ENCODE data around the gene MFSD1.

MFSD1 gene

DNA sequence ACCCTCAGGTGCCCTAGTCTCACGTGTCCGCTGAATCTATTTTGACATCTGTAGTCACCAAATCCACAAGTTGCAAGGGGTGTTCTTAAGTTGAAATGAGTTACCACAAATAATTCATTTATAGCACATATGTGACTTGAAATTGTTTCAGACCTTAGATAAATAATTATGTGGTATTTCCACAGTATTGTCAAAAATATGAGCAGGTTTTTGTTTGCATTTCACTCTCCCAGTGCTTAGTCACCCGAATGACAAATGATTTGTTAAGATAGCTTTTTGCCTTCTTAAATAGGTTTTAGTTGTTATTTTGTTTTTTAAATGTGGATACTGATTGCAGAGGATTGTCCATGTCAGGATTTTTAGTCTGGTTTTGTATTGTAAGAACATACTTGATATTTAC, 2.6 kb downstream of the MFSD1 start:
- TF ChIP-seq RARB (CRISPR knock-in tag; IDR thresholded peaks at IDR 0.05), result no peak
- no peak for ATAC-seq

DNA sequence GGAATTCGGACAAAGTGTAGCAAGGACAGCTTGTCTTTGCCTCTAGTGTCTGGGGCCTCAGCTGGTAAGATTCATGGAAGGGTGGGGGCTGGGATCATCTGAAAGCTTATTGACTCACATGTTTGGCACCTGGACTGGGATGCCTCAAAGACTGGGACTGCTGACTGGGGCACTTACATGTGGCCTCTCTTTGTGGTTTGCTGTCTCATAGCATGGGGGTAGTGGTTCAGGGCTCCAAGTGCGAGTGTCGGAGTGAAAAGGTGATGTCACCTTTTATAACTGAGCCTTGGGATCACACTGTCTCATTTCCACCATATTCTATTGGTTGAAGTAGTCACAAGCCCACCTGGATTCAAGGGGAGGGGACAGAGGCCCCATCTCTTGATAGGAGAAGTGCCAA, 6.8 kb downstream of the MFSD1 start:
- no peak for TF ChIP-seq ISL1 (CRISPR knock-in tag; IDR thresholded peaks at IDR 0.05)
- no peak for TF ChIP-seq ZFP3 (CRISPR knock-in tag; IDR thresholded peaks at IDR 0.05)
- TF ChIP-seq, protein P1, sequence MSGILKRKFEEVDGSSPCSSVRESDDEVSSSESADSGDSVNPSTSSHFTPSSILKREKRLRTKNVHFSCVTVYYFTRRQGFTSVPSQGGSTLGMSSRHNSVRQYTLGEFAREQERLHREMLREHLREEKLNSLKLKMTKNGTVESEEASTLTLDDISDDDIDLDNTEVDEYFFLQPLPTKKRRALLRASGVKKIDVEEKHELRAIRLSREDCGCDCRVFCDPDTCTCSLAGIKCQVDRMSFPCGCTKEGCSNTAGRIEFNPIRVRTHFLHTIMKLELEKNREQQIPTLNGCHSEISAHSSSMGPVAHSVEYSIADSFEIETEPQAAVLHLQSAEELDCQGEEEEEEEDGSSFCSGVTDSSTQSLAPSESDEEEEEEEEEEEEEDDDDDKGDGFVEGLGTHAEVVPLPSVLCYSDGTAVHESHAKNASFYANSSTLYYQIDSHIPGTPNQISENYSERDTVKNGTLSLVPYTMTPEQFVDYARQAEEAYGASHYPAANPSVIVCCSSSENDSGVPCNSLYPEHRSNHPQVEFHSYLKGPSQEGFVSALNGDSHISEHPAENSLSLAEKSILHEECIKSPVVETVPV (CRISPR knock-in tag; IDR thresholded peaks at IDR 0.05), result no peak
- no peak for TF ChIP-seq ZC3H10 (CRISPR knock-in tag; IDR thresholded peaks at IDR 0.05)
- TF ChIP-seq TCF4 (CRISPR knock-in tag; IDR thresholded peaks at IDR 0.05; ENCODE audit: borderline replicate concordance), result no peak
- TF ChIP-seq, protein P2, sequence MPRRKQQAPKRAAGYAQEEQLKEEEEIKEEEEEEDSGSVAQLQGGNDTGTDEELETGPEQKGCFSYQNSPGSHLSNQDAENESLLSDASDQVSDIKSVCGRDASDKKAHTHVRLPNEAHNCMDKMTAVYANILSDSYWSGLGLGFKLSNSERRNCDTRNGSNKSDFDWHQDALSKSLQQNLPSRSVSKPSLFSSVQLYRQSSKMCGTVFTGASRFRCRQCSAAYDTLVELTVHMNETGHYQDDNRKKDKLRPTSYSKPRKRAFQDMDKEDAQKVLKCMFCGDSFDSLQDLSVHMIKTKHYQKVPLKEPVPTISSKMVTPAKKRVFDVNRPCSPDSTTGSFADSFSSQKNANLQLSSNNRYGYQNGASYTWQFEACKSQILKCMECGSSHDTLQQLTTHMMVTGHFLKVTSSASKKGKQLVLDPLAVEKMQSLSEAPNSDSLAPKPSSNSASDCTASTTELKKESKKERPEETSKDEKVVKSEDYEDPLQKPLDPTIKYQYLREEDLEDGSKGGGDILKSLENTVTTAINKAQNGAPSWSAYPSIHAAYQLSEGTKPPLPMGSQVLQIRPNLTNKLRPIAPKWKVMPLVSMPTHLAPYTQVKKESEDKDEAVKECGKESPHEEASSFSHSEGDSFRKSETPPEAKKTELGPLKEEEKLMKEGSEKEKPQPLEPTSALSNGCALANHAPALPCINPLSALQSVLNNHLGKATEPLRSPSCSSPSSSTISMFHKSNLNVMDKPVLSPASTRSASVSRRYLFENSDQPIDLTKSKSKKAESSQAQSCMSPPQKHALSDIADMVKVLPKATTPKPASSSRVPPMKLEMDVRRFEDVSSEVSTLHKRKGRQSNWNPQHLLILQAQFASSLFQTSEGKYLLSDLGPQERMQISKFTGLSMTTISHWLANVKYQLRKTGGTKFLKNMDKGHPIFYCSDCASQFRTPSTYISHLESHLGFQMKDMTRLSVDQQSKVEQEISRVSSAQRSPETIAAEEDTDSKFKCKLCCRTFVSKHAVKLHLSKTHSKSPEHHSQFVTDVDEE (CRISPR knock-in tag; IDR thresholded peaks at IDR 0.05), result no peak
- TF ChIP-seq ZNF70 (CRISPR knock-in tag; IDR thresholded peaks at IDR 0.05), result no peak
- TF ChIP-seq RARB (CRISPR knock-in tag; IDR thresholded peaks at IDR 0.05), result no peak
- TF ChIP-seq, protein P3, sequence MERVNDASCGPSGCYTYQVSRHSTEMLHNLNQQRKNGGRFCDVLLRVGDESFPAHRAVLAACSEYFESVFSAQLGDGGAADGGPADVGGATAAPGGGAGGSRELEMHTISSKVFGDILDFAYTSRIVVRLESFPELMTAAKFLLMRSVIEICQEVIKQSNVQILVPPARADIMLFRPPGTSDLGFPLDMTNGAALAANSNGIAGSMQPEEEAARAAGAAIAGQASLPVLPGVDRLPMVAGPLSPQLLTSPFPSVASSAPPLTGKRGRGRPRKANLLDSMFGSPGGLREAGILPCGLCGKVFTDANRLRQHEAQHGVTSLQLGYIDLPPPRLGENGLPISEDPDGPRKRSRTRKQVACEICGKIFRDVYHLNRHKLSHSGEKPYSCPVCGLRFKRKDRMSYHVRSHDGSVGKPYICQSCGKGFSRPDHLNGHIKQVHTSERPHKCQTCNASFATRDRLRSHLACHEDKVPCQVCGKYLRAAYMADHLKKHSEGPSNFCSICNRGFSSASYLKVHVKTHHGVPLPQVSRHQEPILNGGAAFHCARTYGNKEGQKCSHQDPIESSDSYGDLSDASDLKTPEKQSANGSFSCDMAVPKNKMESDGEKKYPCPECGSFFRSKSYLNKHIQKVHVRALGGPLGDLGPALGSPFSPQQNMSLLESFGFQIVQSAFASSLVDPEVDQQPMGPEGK (CRISPR knock-in tag; IDR thresholded peaks at IDR 0.05; ENCODE audit: borderline replicate concordance), result no peak
- TF ChIP-seq ZNF565 (CRISPR knock-in tag; conservative IDR thresholded peaks at IDR 0.05; ENCODE audit: low read depth), result no peak
- TF ChIP-seq BACH2 (CRISPR knock-in tag; IDR thresholded peaks at IDR 0.05; ENCODE audit: borderline replicate concordance), result no peak
- no peak for TF ChIP-seq ESRRG (CRISPR knock-in tag; IDR thresholded peaks at IDR 0.05)
- TF ChIP-seq, protein P4, sequence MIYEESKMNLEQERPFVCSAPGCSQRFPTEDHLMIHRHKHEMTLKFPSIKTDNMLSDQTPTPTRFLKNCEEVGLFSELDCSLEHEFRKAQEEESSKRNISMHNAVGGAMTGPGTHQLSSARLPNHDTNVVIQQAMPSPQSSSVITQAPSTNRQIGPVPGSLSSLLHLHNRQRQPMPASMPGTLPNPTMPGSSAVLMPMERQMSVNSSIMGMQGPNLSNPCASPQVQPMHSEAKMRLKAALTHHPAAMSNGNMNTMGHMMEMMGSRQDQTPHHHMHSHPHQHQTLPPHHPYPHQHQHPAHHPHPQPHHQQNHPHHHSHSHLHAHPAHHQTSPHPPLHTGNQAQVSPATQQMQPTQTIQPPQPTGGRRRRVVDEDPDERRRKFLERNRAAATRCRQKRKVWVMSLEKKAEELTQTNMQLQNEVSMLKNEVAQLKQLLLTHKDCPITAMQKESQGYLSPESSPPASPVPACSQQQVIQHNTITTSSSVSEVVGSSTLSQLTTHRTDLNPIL (CRISPR knock-in tag; IDR thresholded peaks at IDR 0.05; ENCODE audit: low read depth), result no peak
- no peak for TF ChIP-seq GLIS3 (CRISPR knock-in tag; IDR thresholded peaks at IDR 0.05)
- no peak for TF ChIP-seq ZNF8 (CRISPR knock-in tag; IDR thresholded peaks at IDR 0.05)
- TF ChIP-seq OSR1 (CRISPR knock-in tag; IDR thresholded peaks at IDR 0.05), result no peak
- no peak for TF ChIP-seq SNAI2 (CRISPR knock-in tag; IDR thresholded peaks at IDR 0.05)
- TF ChIP-seq CSDC2 (CRISPR knock-in tag; IDR thresholded peaks at IDR 0.05), result no peak
- no peak for TF ChIP-seq ARNTL (CRISPR knock-in tag; IDR thresholded peaks at IDR 0.05; ENCODE audit: borderline replicate concordance, low read depth)
- TF ChIP-seq, protein P5, sequence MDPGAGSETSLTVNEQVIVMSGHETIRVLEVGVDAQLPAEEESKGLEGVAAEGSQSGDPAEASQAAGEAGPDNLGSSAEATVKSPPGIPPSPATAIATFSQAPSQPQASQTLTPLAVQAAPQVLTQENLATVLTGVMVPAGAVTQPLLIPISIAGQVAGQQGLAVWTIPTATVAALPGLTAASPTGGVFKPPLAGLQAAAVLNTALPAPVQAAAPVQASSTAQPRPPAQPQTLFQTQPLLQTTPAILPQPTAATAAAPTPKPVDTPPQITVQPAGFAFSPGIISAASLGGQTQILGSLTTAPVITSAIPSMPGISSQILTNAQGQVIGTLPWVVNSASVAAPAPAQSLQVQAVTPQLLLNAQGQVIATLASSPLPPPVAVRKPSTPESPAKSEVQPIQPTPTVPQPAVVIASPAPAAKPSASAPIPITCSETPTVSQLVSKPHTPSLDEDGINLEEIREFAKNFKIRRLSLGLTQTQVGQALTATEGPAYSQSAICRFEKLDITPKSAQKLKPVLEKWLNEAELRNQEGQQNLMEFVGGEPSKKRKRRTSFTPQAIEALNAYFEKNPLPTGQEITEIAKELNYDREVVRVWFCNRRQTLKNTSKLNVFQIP (CRISPR knock-in tag; IDR thresholded peaks at IDR 0.05; ENCODE audit: borderline replicate concordance, low read depth), result no peak
- ATAC-seq, result peak; percentile 47; the same call in 2 of the 3 replicates

DNA sequence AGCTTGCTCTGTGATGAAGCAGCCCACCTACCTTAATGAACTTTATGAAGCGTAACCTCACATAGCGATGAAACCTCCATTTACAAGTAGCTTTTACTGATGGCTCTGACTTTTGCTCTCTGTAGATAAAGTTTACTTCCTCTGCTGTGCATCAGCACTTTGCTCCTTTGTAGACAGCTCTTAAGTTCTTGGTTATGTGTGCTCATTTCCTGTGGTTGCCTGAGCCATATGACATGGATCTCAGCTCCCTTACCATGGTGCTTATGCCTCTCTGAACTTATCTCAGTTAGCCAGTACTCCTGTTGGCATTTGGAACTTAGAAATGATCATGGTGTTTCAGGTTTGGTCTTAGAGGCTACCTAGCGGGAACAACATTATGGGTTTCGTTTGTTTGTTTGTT, 7.8 kb downstream of the MFSD1 start:
- no peak for TF ChIP-seq GLIS3 (CRISPR knock-in tag; IDR thresholded peaks at IDR 0.05)
- TF ChIP-seq PPARA (CRISPR knock-in tag; IDR thresholded peaks at IDR 0.05; ENCODE audit: borderline replicate concordance), result no peak
- no peak for TF ChIP-seq ZNF70 (CRISPR knock-in tag; IDR thresholded peaks at IDR 0.05)
- no peak for ATAC-seq
